GM19397 (cell line): ENCODE measurements around the gene STAT5B.
A peak's percentile ranks its signal among the peaks of the same experiment; 100 is the strongest.
"Not testable (repeated sequence)": the region's sequence is repeated elsewhere in the genome, so short reads cannot be mapped to it uniquely, and the experiment has no call there.

Source experiments
- ATAC-seq: cut with Tn5 transposase; IDR thresholded peaks from one replicate; pipeline ENCODE4 v1.9.1; 2021; ENCODE audit warnings: mild to moderate bottlenecking, moderate library complexity; ENCODE audit not compliant: unreplicated experiment

The STAT5B gene

GRCh38 chr17:42270170-42270535 is 6.0 kb downstream of the STAT5B start:
- ATAC-seq: no peak

GRCh38 chr17:42268236-42268635 is 8.0 kb downstream of the STAT5B start:
- no peak for ATAC-seq

GRCh38 chr17:42266918-42267766 is 9.0 kb downstream of the STAT5B start:
- ATAC-seq: no peak

GRCh38 chr17:42266462-42266861 is 9.7 kb downstream of the STAT5B start:
- no peak for ATAC-seq

GRCh38 chr17:42264366-42264765 is 11.8 kb downstream of the STAT5B start:
- not testable (repeated sequence) for ATAC-seq

GRCh38 chr17:42260318-42260717 is 15.9 kb downstream of the STAT5B start:
- ATAC-seq: no peak

GRCh38 chr17:42255445-42255844 is 20.7 kb downstream of the STAT5B start:
- ATAC-seq: no peak

GRCh38 chr17:42253578-42253977 is 22.6 kb downstream of the STAT5B start:
- no peak for ATAC-seq

GRCh38 chr17:42252597-42253550 is 23.3 kb downstream of the STAT5B start:
- no peak for ATAC-seq

- no peak for ATAC-seq
These were observed 25.1 kb downstream of the STAT5B start for GRCh38 chr17:42251115-42251514.

- ATAC-seq: no peak
These were observed 26.3 kb downstream of the STAT5B start for GRCh38 chr17:42249681-42250446.

GRCh38 chr17:42248351-42249179 is 27.6 kb downstream of the STAT5B start:
- peak; percentile 87 for ATAC-seq

GRCh38 chr17:42247734-42248133 is 28.5 kb downstream of the STAT5B start:
- ATAC-seq: no peak

- no peak for ATAC-seq
These were observed 29.7 kb downstream of the STAT5B start for GRCh38 chr17:42246515-42246914.

- ATAC-seq: not testable (repeated sequence)
These were observed 31.0 kb downstream of the STAT5B start for GRCh38 chr17:42245183-42245582.

GRCh38 chr17:42244116-42244515 is 32.1 kb downstream of the STAT5B start:
- not testable (repeated sequence) for ATAC-seq

GRCh38 chr17:42243493-42243982 is 32.7 kb downstream of the STAT5B start:
- no peak for ATAC-seq

GRCh38 chr17:42241871-42242270 is 34.3 kb downstream of the STAT5B start:
- ATAC-seq: no peak

GRCh38 chr17:42240863-42241262 is 35.3 kb downstream of the STAT5B start:
- ATAC-seq: not testable (repeated sequence)

GRCh38 chr17:42240201-42240600 is 36.0 kb downstream of the STAT5B start:
- ATAC-seq: no peak
